PC-3 (cell line): Measurements from ENCODE around the gene SPRR2B.
"Not testable (repeated sequence)": the region's sequence is repeated elsewhere in the genome, so short reads cannot be mapped to it uniquely, and the experiment has no call there.

Source experiments
- CTCF ChIP-seq: fragments of 300-600 bp; sonication (generic); conservative IDR thresholded peaks from 2 replicates; pipeline ENCODE4 v1.5.1; 2017; ENCODE audit warnings: antibody characterized with exemption, low read depth, mild to moderate bottlenecking, low read length
- EZH2phosphoT487 ChIP-seq: fragments of 300-600 bp; sonication (generic); IDR thresholded peaks from 2 replicates; pipeline ENCODE4 v1.6.1; 2018; ENCODE audit warnings: mild to moderate bottlenecking, antibody characterized with exemption, low read length, borderline replicate concordance

- not testable (repeated sequence) for TF ChIP-seq CTCF, EZH2phosphoT487
Measured at GRCh38 chr1:153115264-153115663, 43.9 kb upstream of the SPRR2B start.
